ENCODE results near the gene CBX1.
"Not testable (repeated sequence)": the region's sequence is repeated elsewhere in the genome, so short reads cannot be mapped to it uniquely, and the experiment has no call there.

Gene CBX1

DNA sequence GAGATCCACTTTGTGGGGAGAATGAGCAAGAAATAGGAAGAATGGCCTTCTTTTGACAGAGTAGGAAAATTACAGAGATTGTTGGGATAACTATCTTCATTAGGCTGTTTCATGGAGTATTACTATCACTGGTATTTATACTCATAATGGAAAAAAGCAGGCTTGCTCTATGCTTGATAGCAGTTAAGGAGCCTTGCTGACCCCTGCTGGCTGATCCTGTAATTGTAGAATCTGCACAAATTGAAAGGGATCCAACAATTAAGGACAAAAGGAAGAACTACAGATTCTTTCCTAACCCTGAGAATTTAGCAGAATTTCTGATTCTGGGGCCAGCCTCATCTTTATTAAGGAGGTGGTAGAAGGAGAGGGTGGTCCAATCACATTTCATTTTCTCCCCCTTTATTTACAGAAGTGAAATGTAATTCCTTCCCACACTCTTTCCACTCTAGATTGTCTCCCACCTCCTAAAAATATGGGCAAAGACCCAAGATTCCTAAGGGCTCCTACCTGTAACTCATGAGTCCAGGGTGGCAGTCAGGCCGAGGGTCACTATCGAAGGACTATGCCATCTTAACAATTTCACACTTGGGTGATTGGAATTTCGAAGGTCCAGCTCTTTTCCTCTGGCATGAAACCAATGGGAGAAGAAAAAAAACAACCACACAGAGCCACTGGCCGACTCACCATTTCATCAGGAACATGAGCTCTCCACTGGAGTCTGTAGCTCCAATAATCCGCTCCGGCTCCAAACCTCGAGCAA is 26.8 kb downstream of the CBX1 start:
- Histone ChIP-seq H3K79me2 (ENCODE audit: insufficient read depth, low read length) (peaks cover 14% of the 10 kb centered on the region), H3K36me3 (ENCODE audit: insufficient read depth, low read length) (peaks cover 70% of the 10 kb centered on the region), H3K4me2 (ENCODE audit: low read depth, low read length, poor library complexity, severe bottlenecking) (no peak overlapping the region), H3K9me2 (replicated peaks; ENCODE audit: low read depth, low read length) (no peaks in the 10 kb centered on the region), H3K4me1 (ENCODE audit: insufficient read depth, low read length, poor library complexity, severe bottlenecking) (no peaks in the 10 kb centered on the region), H2AFZ (ENCODE audit: low read length) (no peak overlapping the region), H3K9ac (ENCODE audit: low read depth, low read length, poor library complexity, severe bottlenecking) (no peak overlapping the region), H3F3A (ENCODE audit: low read depth) (0 out of 2 replicates have a peak, but pooled peaks cover 2% of the 10 kb centered on the region), H3K9me3 (ENCODE audit: insufficient read depth, low read depth, low read length) (no peaks in the 10 kb centered on the region), H3K4me3 (ENCODE audit: low read length, poor library complexity, severe bottlenecking) (no peak overlapping the region), H3K27me3 (ENCODE audit: insufficient read depth, low read length, poor library complexity, severe bottlenecking) (no peaks in the 10 kb centered on the region), H4K20me1 (ENCODE audit: insufficient read depth, low read length, poor library complexity, severe bottlenecking) (peaks cover 6% of the 10 kb centered on the region)
- TF ChIP-seq EZH2phosphoT487 (IDR thresholded peaks at IDR 0.05; ENCODE audit: borderline replicate concordance), result no peak
- TF ChIP-seq, protein P1, sequence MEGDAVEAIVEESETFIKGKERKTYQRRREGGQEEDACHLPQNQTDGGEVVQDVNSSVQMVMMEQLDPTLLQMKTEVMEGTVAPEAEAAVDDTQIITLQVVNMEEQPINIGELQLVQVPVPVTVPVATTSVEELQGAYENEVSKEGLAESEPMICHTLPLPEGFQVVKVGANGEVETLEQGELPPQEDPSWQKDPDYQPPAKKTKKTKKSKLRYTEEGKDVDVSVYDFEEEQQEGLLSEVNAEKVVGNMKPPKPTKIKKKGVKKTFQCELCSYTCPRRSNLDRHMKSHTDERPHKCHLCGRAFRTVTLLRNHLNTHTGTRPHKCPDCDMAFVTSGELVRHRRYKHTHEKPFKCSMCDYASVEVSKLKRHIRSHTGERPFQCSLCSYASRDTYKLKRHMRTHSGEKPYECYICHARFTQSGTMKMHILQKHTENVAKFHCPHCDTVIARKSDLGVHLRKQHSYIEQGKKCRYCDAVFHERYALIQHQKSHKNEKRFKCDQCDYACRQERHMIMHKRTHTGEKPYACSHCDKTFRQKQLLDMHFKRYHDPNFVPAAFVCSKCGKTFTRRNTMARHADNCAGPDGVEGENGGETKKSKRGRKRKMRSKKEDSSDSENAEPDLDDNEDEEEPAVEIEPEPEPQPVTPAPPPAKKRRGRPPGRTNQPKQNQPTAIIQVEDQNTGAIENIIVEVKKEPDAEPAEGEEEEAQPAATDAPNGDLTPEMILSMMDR (conservative IDR thresholded peaks at IDR 0.05; ENCODE audit: low read length), result peak; percentile 86

DNA sequence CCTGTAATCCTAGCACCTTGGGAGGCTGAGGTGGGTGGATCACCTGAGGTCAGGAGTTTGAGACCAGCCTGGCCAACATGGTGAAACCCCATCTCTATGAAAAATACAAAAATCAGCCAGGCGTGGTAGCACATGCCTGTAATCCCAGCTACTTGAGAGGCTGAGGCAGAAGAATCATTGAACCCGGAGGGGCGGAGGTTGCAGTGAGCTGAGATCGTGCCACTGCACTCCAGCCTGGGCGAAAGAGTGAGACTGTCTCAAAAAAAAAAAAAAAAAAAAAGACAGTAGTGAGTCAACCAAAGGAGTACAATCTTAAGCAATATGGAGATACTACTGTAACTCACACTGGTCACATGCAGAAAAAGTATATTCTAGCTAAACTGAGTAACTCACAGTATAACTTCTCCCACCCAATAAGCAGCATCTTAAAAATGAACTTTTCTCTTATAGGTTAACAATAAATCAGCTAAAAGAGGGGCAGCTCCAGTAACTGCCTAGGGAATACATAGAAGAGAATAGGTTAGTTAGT is 27.6 kb downstream of the CBX1 start:
- H3K79me2 ChIP-seq (ENCODE audit: insufficient read depth, low read length); H3K9me3 ChIP-seq (ENCODE audit: insufficient read depth, low read depth, low read length); H2AFZ ChIP-seq (ENCODE audit: low read length); H3K27me3 ChIP-seq (ENCODE audit: insufficient read depth, low read length, poor library complexity, severe bottlenecking); H3K4me3 ChIP-seq (ENCODE audit: low read length, poor library complexity, severe bottlenecking); H3F3A ChIP-seq (ENCODE audit: low read depth); H3K9ac ChIP-seq (ENCODE audit: low read depth, low read length, poor library complexity, severe bottlenecking); H3K4me2 ChIP-seq (ENCODE audit: low read depth, low read length, poor library complexity, severe bottlenecking); H4K20me1 ChIP-seq (ENCODE audit: insufficient read depth, low read length, poor library complexity, severe bottlenecking); H3K9me2 ChIP-seq (replicated peaks; ENCODE audit: low read depth, low read length); H3K4me1 ChIP-seq (ENCODE audit: insufficient read depth, low read length, poor library complexity, severe bottlenecking): not testable (repeated sequence)
- peaks cover 75% of the 10 kb centered on the region for H3K36me3 ChIP-seq (ENCODE audit: insufficient read depth, low read length)

DNA sequence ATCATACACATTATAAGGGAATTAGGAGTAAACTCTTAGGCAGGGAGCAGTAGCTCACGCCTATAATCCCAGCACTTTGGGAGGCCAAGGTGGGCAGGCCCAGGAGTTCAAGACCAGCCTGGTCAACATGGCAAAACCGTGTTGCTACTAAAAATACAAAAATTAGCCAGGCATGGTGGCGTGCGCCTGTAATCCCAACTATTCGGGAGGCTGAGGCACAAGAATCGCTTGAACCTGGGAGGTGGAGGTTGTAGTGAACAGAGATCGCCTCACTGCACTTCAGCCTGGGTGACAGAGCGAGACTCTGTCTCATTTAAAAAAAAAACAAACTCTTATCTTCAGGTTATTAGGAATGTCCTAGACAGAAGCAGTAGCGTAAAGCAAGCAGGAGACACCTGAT is 28.5 kb downstream of the CBX1 start:
- not testable (repeated sequence) for H3F3A ChIP-seq (ENCODE audit: low read depth); H2AFZ ChIP-seq (ENCODE audit: low read length); H3K79me2 ChIP-seq (ENCODE audit: insufficient read depth, low read length); H3K9ac ChIP-seq (ENCODE audit: low read depth, low read length, poor library complexity, severe bottlenecking); H3K9me3 ChIP-seq (ENCODE audit: insufficient read depth, low read depth, low read length); H3K9me2 ChIP-seq (replicated peaks; ENCODE audit: low read depth, low read length); H3K4me2 ChIP-seq (ENCODE audit: low read depth, low read length, poor library complexity, severe bottlenecking); H3K27me3 ChIP-seq (ENCODE audit: insufficient read depth, low read length, poor library complexity, severe bottlenecking); H3K4me1 ChIP-seq (ENCODE audit: insufficient read depth, low read length, poor library complexity, severe bottlenecking); H3K4me3 ChIP-seq (ENCODE audit: low read length, poor library complexity, severe bottlenecking); H4K20me1 ChIP-seq (ENCODE audit: insufficient read depth, low read length, poor library complexity, severe bottlenecking)
- peaks cover 82% of the 10 kb centered on the region for H3K36me3 ChIP-seq (ENCODE audit: insufficient read depth, low read length)

DNA sequence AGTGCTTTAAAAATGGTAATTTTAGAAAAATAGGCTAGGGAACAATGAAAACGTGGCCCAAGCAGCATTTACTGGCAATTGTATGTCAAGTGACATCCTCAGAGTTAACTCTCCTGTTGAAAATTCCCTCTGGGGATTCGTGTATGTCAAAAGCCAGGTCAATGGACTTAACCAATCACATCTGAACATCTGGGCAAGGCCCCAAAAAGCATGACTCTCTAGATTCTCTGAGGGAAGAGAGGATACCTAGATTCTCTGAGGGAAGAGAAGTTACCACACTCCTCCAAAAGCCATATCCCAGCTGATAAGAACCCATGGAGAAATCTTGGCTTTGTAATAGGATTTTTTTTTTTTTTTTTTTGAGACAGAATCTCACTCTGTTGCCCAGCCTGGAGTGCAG is 29.6 kb downstream of the CBX1 start:
- Histone ChIP-seq H3K79me2 (ENCODE audit: insufficient read depth, low read length) (no peaks in the 10 kb centered on the region), H3K9me2 (replicated peaks; ENCODE audit: low read depth, low read length) (no peaks in the 10 kb centered on the region), H4K20me1 (ENCODE audit: insufficient read depth, low read length, poor library complexity, severe bottlenecking) (peaks cover 4% of the 10 kb centered on the region), H3F3A (ENCODE audit: low read depth) (0 out of 2 replicates have a peak, but pooled peaks cover 2% of the 10 kb centered on the region), H3K4me1 (ENCODE audit: insufficient read depth, low read length, poor library complexity, severe bottlenecking) (no peaks in the 10 kb centered on the region), H3K36me3 (ENCODE audit: insufficient read depth, low read length) (peaks cover 89% of the 10 kb centered on the region), H3K4me3 (ENCODE audit: low read length, poor library complexity, severe bottlenecking) (no peak overlapping the region), H3K27me3 (ENCODE audit: insufficient read depth, low read length, poor library complexity, severe bottlenecking) (no peaks in the 10 kb centered on the region), H2AFZ (ENCODE audit: low read length) (no peak overlapping the region), H3K4me2 (ENCODE audit: low read depth, low read length, poor library complexity, severe bottlenecking) (no peak overlapping the region), H3K9me3 (ENCODE audit: insufficient read depth, low read depth, low read length) (no peaks in the 10 kb centered on the region), H3K9ac (ENCODE audit: low read depth, low read length, poor library complexity, severe bottlenecking) (no peak overlapping the region)
- TF ChIP-seq, protein P1 (conservative IDR thresholded peaks at IDR 0.05; ENCODE audit: low read length), result no peak
- no peak for TF ChIP-seq EZH2phosphoT487 (IDR thresholded peaks at IDR 0.05; ENCODE audit: borderline replicate concordance)
